Lower lobe of right lung (tissue), 2 donors: ENCODE results near the gene ASPM. TPM values are rescaled to one million over a fixed set of nuclear protein-coding genes. Genes with fewer than 3 reads are reported as not detected.

Experiments
- ATAC-seq, 2 donors: fragments of 200-7000 bp; cut with Tn5 transposase; one replicate each; pipeline ENCODE4 v1.9.1; 2020 to 2022; ENCODE audit warnings: mild to moderate bottlenecking in 2 of 2, moderate library complexity in 2 of 2
- DNase-seq: peaks from one replicate; pipeline ENCODE4 v3.0.0-alpha.2; 2020
- H3K27ac ChIP-seq: fragments of 200-600 bp; one replicate; pipeline ENCODE4 v1.8.0; 2022
- H3K27me3 ChIP-seq: fragments of 200-600 bp; one replicate; pipeline ENCODE4 v1.8.0; 2022; ENCODE audit warnings: low read depth
- H3K36me3 ChIP-seq: fragments of 200-600 bp; one replicate; pipeline ENCODE4 v1.8.0; 2022; ENCODE audit warnings: mild to moderate bottlenecking
- H3K4me1 ChIP-seq: fragments of 200-600 bp; one replicate; pipeline ENCODE4 v1.8.0; 2022
- H3K4me3 ChIP-seq: fragments of 200-600 bp; one replicate; pipeline ENCODE4 v1.8.0; 2022; ENCODE audit warnings: mild to moderate bottlenecking
- H3K9me3 ChIP-seq: fragments of 200-600 bp; one replicate; pipeline ENCODE4 v1.8.0; 2022
- CTCF ChIP-seq: fragments of 200-600 bp; IDR thresholded peaks from one replicate; pipeline ENCODE4 v1.8.0; 2022; ENCODE audit warnings: antibody characterized with exemption, mild to moderate bottlenecking
- intact Hi-C: fragments of 100-400 bp; cut with DNase I; formaldehyde crosslinking; loops from one replicate; pipeline ENCODE4 v1.11.0; 2022
- total RNA-seq: library from RNA; stranded (reverse); fragmentation: NEBNext Ultra II Directional; extraction: Animal tissue kit (Norgen Biotek cat#: 25700); gene quantifications from one replicate; pipeline ENCODE4 v1.2.1, GENCODE V29; 2021
- donor health status: DM: no; HTN: yes; CAD: no; lungs with severe emphysema.

The ASPM gene
- total RNA-seq, 1 donor from 2014 or later: 1.6 TPM

DNA sequence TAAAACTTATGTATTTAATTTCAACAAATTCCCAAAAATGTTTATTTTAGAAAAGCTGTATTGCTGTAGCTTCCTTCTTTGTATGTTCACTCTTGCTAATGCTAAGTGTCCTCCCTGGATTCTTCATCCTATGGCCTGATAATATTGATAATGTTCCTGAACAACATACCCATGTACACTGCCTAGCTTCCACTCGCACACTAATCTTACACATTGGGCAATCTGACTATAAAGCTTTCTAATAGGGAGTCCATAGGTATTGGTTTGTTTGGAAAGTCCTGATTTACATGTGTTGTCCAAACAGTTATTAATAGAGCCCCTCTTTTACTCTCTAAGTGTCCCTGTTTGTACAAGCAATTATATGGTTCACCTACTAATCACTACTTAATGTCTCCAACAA lies 80.2 kb downstream of the ASPM start:
- DNase-seq (no peak), ATAC-seq (no peak)
- Histone ChIP-seq H3K27me3 (no peaks in the 10 kb centered on the region), H3K36me3 (no peaks in the 10 kb centered on the region), H3K9me3 (no peaks in the 10 kb centered on the region), H3K4me1 (no peaks in the 10 kb centered on the region), H3K4me3 (no peak overlapping the region), H3K27ac (no peak overlapping the region)
- intact Hi-C loops: no loop called here
- no peak for TF ChIP-seq CTCF

GRCh38 chr1:197065559-197065958 lies 80.9 kb downstream of the ASPM start:
- intact Hi-C loops: no loop called here
- no peak overlapping the region for H3K27ac ChIP-seq

DNA sequence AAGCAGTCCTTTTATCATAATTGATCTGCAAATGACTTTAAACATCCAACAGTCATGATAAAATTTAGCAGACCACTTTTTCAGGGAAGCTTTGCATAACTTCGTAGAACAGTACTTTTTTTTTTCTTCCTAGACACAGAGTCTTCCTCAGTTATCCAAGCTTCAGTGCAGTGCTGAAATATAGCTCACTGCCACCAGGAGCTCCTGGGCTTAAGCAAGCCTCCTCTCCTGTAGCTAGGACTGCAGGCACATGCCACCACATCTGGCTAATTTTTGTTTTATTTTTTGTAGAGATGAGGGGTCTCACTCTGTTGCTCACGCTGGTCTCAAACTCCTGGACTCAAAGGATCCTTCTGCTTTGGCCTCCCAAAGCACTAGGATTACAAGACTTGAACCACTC lies 83.3 kb downstream of the ASPM start:
- Histone ChIP-seq H3K36me3 (no peaks in the 10 kb centered on the region), H3K4me3 (no peak overlapping the region), H3K4me1 (no peaks in the 10 kb centered on the region), H3K27ac (no peak overlapping the region), H3K9me3 (no peaks in the 10 kb centered on the region), H3K27me3 (no peaks in the 10 kb centered on the region)
- ATAC-seq (no peak), DNase-seq (no peak)
- no peak for TF ChIP-seq CTCF
- intact Hi-C loops: no loop called here

More at GRCh38 chr1:197065559-197065958, 80.9 kb downstream of the ASPM start:
- Histone ChIP-seq H3K4me3 (no peak overlapping the region), H3K4me1 (no peaks in the 10 kb centered on the region), H3K27me3 (no peaks in the 10 kb centered on the region), H3K9me3 (no peaks in the 10 kb centered on the region), H3K36me3 (no peaks in the 10 kb centered on the region)
- TF ChIP-seq CTCF: no peak
- DNase-seq: no peak
- no peak for ATAC-seq

DNA sequence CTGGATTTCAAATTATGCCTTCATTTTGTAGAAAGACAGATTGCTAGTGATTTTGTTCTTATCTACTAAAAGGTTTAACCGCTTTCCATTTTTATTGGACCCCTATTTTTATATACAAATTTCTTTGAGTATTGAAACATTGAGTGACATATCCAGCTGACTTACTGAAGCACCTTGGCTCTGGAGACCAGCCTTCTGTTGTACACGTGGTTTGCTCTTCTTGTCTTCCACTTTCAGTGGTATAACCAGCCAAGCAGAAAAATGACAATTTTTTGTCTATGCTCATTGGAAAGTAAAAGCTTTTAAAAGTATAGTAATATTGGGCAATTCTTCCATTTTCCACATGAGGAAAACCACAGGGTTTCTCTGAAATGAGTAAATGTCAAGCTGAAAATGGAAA lies 83.8 kb downstream of the ASPM start:
- no peak for ATAC-seq
- Histone ChIP-seq H3K27ac (no peak overlapping the region), H3K4me1 (no peaks in the 10 kb centered on the region), H3K4me3 (no peak overlapping the region), H3K9me3 (no peaks in the 10 kb centered on the region), H3K27me3 (no peaks in the 10 kb centered on the region), H3K36me3 (no peaks in the 10 kb centered on the region)
- no peak for TF ChIP-seq CTCF
- DNase-seq: no peak
- intact Hi-C loops: no loop called here

DNA sequence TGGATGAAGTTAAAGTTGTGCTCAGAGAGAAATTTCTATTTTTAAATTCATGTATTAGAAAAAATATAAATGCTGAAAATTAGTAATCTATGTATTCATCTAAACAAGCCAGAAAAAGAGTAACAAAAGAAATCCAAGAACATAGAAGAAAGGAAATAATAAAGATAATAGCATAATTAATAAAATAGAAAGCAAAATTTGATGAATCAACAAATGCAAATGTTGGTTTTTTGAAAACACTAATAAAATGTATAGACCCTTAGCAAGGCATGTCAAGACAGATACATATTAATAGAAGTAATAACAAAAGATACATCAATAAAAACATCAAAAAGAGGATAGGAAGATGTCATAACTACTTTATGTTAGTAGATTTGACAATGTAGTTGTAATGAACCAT lies 97.4 kb downstream of the ASPM start:
- Histone ChIP-seq H3K36me3 (no peaks in the 10 kb centered on the region), H3K27me3 (no peaks in the 10 kb centered on the region), H3K9me3 (no peaks in the 10 kb centered on the region), H3K27ac (no peak overlapping the region), H3K4me3 (no peak overlapping the region), H3K4me1 (no peaks in the 10 kb centered on the region)
- TF ChIP-seq CTCF: no peak
- intact Hi-C loops: no loop called here
- DNase-seq (no peak), ATAC-seq (no peak)

- intact Hi-C loops: no loop called here
- ATAC-seq: no peak
- no peak overlapping the region for H3K27ac ChIP-seq
- no peaks in the 10 kb centered on the region for H3K36me3 ChIP-seq
- DNase-seq: no peak
- H3K27me3 ChIP-seq: no peaks in the 10 kb centered on the region
- H3K4me1 ChIP-seq: no peaks in the 10 kb centered on the region
- no peak overlapping the region for H3K4me3 ChIP-seq
- no peak for TF ChIP-seq CTCF
- H3K9me3 ChIP-seq: no peaks in the 10 kb centered on the region
Measured at GRCh38 chr1:197042676-197043341, 103.7 kb downstream of the ASPM start.
